SU-DHL-6 (cell line): ENCODE results near the gene TP73.

ENCODE experiments used
- CTCF ChIP-seq: fragments of 200-600 bp; sonication (generic); IDR thresholded peaks from one replicate; pipeline ENCODE4 v1.5.1; 2017; ENCODE audit warnings: antibody characterized with exemption, mild to moderate bottlenecking, low read length, moderate library complexity; ENCODE audit not compliant: insufficient read depth, poor library complexity, severe bottlenecking
- EZH2phosphoT487 ChIP-seq: fragments of 200-600 bp; sonication (generic), shearing (Covaris generic); conservative IDR thresholded peaks from 2 replicates; pipeline ENCODE4 v1.6.1; 2018; ENCODE audit warnings: mild to moderate bottlenecking, antibody characterized with exemption, low read length, moderate library complexity, mixed read lengths

GRCh38 chr1:3692598-3692997 lies 40.3 kb downstream of the TP73 start:
- no peak for TF ChIP-seq CTCF
- TF ChIP-seq EZH2phosphoT487, result no peak
